Calu3 (cell line): Measurements from ENCODE around the gene DGKA. TPM values are rescaled to one million over a fixed set of nuclear protein-coding genes. Genes with fewer than 3 reads are reported as not detected.
A peak's percentile ranks its signal among the peaks of the same experiment; 100 is the strongest.

ENCODE experiments used
- BruUV-seq: library from RNA; stranded (reverse); fragments of 400-500 nt; replicated peaks from 2 replicates; lab custom pipeline; 2021; lab: Mats Ljungman, UMichigan
- CTCF ChIA-PET: fragments of 300-600 bp; sonication (Branson Sonifier 250); formaldehyde crosslinking; loops from one replicate; lab custom pipeline; 2022; ENCODE audit warnings: antibody characterized with exemption; lab: Charles Lee
- DNase-seq: peaks from one replicate; pipeline ENCODE4 v3.0.0; 2022
- H3K27ac Mint-ChIP-seq: one replicate; pipeline ENCODE4 v1.8.0; 2022; ENCODE audit warnings: mixed read lengths; ENCODE audit not compliant: unreplicated experiment
- H3K27me3 Mint-ChIP-seq: one replicate; pipeline ENCODE4 v1.8.0; 2022; ENCODE audit warnings: mixed read lengths; ENCODE audit not compliant: unreplicated experiment
- H3K36me3 Mint-ChIP-seq: one replicate; pipeline ENCODE4 v1.8.0; 2022; ENCODE audit warnings: mild to moderate bottlenecking, moderate library complexity, mixed read lengths; ENCODE audit not compliant: insufficient read depth, unreplicated experiment
- H3K4me1 Mint-ChIP-seq: one replicate; pipeline ENCODE4 v1.8.0; 2022; ENCODE audit warnings: mild to moderate bottlenecking, low read depth, mixed read lengths; ENCODE audit not compliant: unreplicated experiment
- H3K4me3 Mint-ChIP-seq: one replicate; pipeline ENCODE4 v1.8.0; 2022; ENCODE audit warnings: mild to moderate bottlenecking, low read depth, moderate library complexity, mixed read lengths; ENCODE audit not compliant: unreplicated experiment
- H3K9me3 Mint-ChIP-seq: one replicate; pipeline ENCODE4 v1.8.0; 2022; ENCODE audit warnings: low read depth, mixed read lengths; ENCODE audit not compliant: unreplicated experiment
- intact Hi-C: fragments of 100-400 bp; cut with micrococcal nuclease; formaldehyde crosslinking; loops from one replicate; pipeline ENCODE4 v1.10.0; 2022; ENCODE audit not compliant: unreplicated experiment
- total RNA-seq: library from RNA; stranded (reverse); gene quantifications from 2 replicates; pipeline ENCODE4 v1.2.3, GENCODE V29; 2022
- TF ChIP-seq, protein P1 (sequence below): fragments of 200-600 bp; IDR thresholded peaks from one replicate; pipeline ENCODE4 v1.8.0; 2022; ENCODE audit warnings: antibody characterized with exemption; ENCODE audit not compliant: unreplicated experiment

The DGKA gene
- total RNA-seq, 1 experiment from 2014 or later: 51.2 TPM

- CTCF ChIA-PET: interaction anchor here (0.6 to 1.4 kb wide), 2 partner anchors 13 to 38 kb away, joined by 5 to 7 read pairs; no protein-coding TSS in a partner anchor
- no peak overlapping the region for H3K27ac Mint-ChIP-seq
- intact Hi-C loops: no loop called here
- DNase-seq: no peak
- no TSS peak for BruUV-seq
- no peaks in the 10 kb centered on the region for H3K9me3 Mint-ChIP-seq
- peaks cover 24% of the 10 kb centered on the region for H3K4me1 Mint-ChIP-seq
- TF ChIP-seq, protein P1, sequence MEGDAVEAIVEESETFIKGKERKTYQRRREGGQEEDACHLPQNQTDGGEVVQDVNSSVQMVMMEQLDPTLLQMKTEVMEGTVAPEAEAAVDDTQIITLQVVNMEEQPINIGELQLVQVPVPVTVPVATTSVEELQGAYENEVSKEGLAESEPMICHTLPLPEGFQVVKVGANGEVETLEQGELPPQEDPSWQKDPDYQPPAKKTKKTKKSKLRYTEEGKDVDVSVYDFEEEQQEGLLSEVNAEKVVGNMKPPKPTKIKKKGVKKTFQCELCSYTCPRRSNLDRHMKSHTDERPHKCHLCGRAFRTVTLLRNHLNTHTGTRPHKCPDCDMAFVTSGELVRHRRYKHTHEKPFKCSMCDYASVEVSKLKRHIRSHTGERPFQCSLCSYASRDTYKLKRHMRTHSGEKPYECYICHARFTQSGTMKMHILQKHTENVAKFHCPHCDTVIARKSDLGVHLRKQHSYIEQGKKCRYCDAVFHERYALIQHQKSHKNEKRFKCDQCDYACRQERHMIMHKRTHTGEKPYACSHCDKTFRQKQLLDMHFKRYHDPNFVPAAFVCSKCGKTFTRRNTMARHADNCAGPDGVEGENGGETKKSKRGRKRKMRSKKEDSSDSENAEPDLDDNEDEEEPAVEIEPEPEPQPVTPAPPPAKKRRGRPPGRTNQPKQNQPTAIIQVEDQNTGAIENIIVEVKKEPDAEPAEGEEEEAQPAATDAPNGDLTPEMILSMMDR: no peak
- H3K36me3 Mint-ChIP-seq: peaks cover 33% of the 10 kb centered on the region
- H3K27me3 Mint-ChIP-seq: no peaks in the 10 kb centered on the region
- no peak overlapping the region for H3K4me3 Mint-ChIP-seq
These were observed 38.4 kb downstream of the DGKA start for GRCh38 chr12:55969356-55969755.

DNA sequence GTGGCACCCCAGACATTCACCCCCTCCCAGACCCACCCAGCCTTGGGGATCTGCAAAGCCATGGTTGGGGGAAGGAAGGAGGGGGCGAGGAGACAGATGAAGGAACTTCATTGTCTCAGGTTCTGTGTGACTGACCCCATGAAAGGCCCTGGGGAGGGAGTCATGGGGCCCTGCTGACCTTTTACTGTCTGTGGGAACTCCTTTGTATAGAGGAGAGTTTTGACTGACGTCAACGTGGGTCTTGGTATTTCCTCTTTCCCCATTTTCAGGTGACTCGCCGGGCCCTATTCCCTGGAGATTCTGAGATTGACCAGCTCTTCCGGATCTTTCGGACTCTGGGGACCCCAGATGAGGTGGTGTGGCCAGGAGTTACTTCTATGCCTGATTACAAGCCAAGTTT, 39.8 kb downstream of the DGKA start:
- intact Hi-C loops: no loop called here
- Mint-ChIP-seq H3K4me3 (no peak overlapping the region), H3K9me3 (no peaks in the 10 kb centered on the region), H3K27me3 (no peaks in the 10 kb centered on the region), H3K4me1 (peaks cover 20% of the 10 kb centered on the region), H3K27ac (no peak overlapping the region), H3K36me3 (peaks cover 32% of the 10 kb centered on the region)
- BruUV-seq: no TSS peak
- no peak for DNase-seq
- CTCF ChIA-PET: no interaction called here
- TF ChIP-seq, protein P1: no peak

- Mint-ChIP-seq H3K36me3 (peaks cover 20% of the 10 kb centered on the region), H3K27ac (no peak overlapping the region), H3K4me1 (peaks cover 21% of the 10 kb centered on the region), H3K4me3 (peak overlapping the region; percentile 13), H3K9me3 (no peaks in the 10 kb centered on the region), H3K27me3 (no peaks in the 10 kb centered on the region)
- CTCF ChIA-PET: no interaction called here
- no TSS peak for BruUV-seq
- DNase-seq: peak; percentile 46
- intact Hi-C loops: loop anchor here (2.0 kb wide), 1 partner anchor 45 kb away; the partner anchor contains the start of gene PYM1
- TF ChIP-seq, protein P1: no peak
These were observed 41.1 kb downstream of the DGKA start for GRCh38 chr12:55972042-55972441.

DNA sequence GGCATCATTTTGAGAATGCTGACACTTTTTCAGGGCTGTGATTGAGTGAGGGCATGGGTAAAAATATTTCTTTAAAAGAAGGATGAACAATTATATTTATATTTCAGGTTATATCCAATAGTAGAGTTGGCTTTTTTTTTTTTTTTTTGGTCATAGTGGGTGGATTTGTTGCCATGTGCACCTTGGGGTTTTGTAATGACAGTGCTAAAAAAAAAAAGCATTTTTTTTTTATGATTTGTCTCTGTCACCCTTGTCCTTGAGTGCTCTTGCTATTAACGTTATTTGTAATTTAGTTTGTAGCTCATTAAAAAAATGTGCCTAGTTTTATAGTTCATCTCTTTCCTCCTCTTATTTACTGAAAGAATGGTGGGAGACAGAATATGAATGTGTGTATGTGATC, 41.5 kb downstream of the DGKA start:
- intact Hi-C loops: loop anchor here (2.0 kb wide), 1 partner anchor 46 kb away; the partner anchor contains the start of gene PYM1
- TF ChIP-seq, protein P1: no peak
- CTCF ChIA-PET: no interaction called here

More for the DNA sequence above, 41.5 kb downstream of the DGKA start:
- Mint-ChIP-seq H3K27me3 (no peaks in the 10 kb centered on the region), H3K36me3 (peaks cover 16% of the 10 kb centered on the region), H3K9me3 (no peaks in the 10 kb centered on the region), H3K4me1 (peaks cover 18% of the 10 kb centered on the region), H3K4me3 (no peak overlapping the region), H3K27ac (no peak overlapping the region)
- no TSS peak for BruUV-seq
- no peak for DNase-seq
